ENCODE data around the gene SERPINF2.

- no peak for TF ChIP-seq POLR2A (IDR thresholded peaks at IDR 0.05)
- no peak for TF ChIP-seq CTCF (IDR thresholded peaks at IDR 0.05)
- no peak for TF ChIP-seq POLR2AphosphoS5 (IDR thresholded peaks at IDR 0.05)
Measured at GRCh38 chr17:1750628-1751027, 8.0 kb downstream of the SERPINF2 start.
